Right lobe of liver (tissue), 6 donors: ENCODE data around the gene DYSF. TPM values are rescaled to one million over a fixed set of nuclear protein-coding genes. Genes with fewer than 3 reads are reported as not detected.
"Not testable (repeated sequence)": the region's sequence is repeated elsewhere in the genome, so short reads cannot be mapped to it uniquely, and the experiment has no call there.

Experiments used
- ATAC-seq, 4 donors: fragments of 200-7000 bp; cut with Tn5 transposase; one replicate each; pipeline ENCODE4 v1.9.1; 2020; ENCODE audit warnings: mild to moderate bottlenecking in 4 of 4, moderate library complexity in 4 of 4
- DNase-seq, 3 donors: peaks; one replicate each; pipeline ENCODE4 v3.0.0-alpha.2; 2020
- H3K27ac ChIP-seq, 3 donors: fragments of 200-600 bp; one replicate each; pipeline ENCODE4 v1.8.0; 2022
- H3K27me3 ChIP-seq, 2 donors: fragments of 200-600 bp; one replicate each; pipeline ENCODE4 v1.8.0; 2022
- H3K36me3 ChIP-seq, 4 donors: fragments of 200-600 bp; sonication (generic) in 1 of 4; one replicate each; pipeline versions ENCODE4 v1.5.1 to v1.8.0; 2017 to 2022; ENCODE audit warnings: control low read depth in 1 of 4
- H3K4me1 ChIP-seq, 4 donors: fragments of 200-600 bp; sonication (generic) in 1 of 4; one replicate each; pipeline versions ENCODE4 v1.5.1 to v1.8.0; 2017 to 2022; ENCODE audit warnings: control low read depth in 1 of 4
- H3K4me3 ChIP-seq, 3 donors: fragments of 200-600 bp; one replicate each; pipeline ENCODE4 v1.8.0; 2022
- H3K9me3 ChIP-seq, 4 donors: fragments of 200-600 bp; sonication (generic) in 1 of 4; one replicate each; pipeline versions ENCODE4 v1.5.1 to v1.8.0; 2017 to 2022; ENCODE audit warnings: control low read depth in 1 of 4
- POLR2A ChIP-seq: fragments of 450-650 bp; IDR thresholded peaks from one replicate; pipeline ENCODE4 v1.6.1; 2017; ENCODE audit warnings: antibody characterized with exemption, mild to moderate bottlenecking
- WGBS: methylation state at CpG from one replicate; pipeline ENCODE4 v1.1.6; 2018; ENCODE audit warnings: low coverage, low lambda C conversion rate; ENCODE audit not compliant: insufficient coverage; ENCODE audit errors: missing lambda C conversion rate; 5-methylcytosine and 5-hydroxymethylcytosine counted together
- intact Hi-C, 2 donors: fragments of 100-400 bp; cut with DNase I; formaldehyde crosslinking; loops; one replicate each; pipeline versions ENCODE4 v1.11.2 to v1.14.1; 2022
- total RNA-seq, 6 experiments: library from RNA; depleted of rRNA in 2 of 6; stranded (reverse); fragments of >200 nt in 2 of 6; fragmentation: NEBNext Ultra II Directional in 3 of 6; extraction: Animal tissue kit (Norgen Biotek cat#: 25700) in 3 of 6; gene quantifications; one replicate each; pipeline versions ENCODE4 v1.1.0 to v1.2.4, GENCODE V29; 2016 to 2023
- TF ChIP-seq, protein P1 (sequence below), 4 donors: fragments of 200-600 bp in 3 of 4; fragments of 450-650 bp in 1 of 4; IDR thresholded peaks; one replicate each; pipeline versions ENCODE4 v1.5.1 to v1.8.0; 2016 to 2022; ENCODE audit warnings: antibody characterized with exemption in 4 of 4, mild to moderate bottlenecking in 2 of 4
- donor health status: DM: no; HTN: yes; CAD: no.
- donor health status: DM: no; HTN: no; CAD: no.
- donor health status: DM: no; HTN: no; CAD: no.
- donor health status: DM: no; HTN: yes; CAD: no.
- donor health status: DM: no; HTN: yes; CAD: no.

DYSF gene
- total RNA-seq, 6 experiments from 2014 or later = 21.8 to 55.0 (median 32.9) TPM

- H3K9me3 ChIP-seq = no peaks in the 10 kb centered on the region
- H3K27me3 ChIP-seq = no peaks in the 10 kb centered on the region
- intact Hi-C loops = no loop called here
- no peaks in the 10 kb centered on the region for H3K4me1 ChIP-seq
- ATAC-seq (no peak), DNase-seq (no peak)
- TF ChIP-seq, protein P1, sequence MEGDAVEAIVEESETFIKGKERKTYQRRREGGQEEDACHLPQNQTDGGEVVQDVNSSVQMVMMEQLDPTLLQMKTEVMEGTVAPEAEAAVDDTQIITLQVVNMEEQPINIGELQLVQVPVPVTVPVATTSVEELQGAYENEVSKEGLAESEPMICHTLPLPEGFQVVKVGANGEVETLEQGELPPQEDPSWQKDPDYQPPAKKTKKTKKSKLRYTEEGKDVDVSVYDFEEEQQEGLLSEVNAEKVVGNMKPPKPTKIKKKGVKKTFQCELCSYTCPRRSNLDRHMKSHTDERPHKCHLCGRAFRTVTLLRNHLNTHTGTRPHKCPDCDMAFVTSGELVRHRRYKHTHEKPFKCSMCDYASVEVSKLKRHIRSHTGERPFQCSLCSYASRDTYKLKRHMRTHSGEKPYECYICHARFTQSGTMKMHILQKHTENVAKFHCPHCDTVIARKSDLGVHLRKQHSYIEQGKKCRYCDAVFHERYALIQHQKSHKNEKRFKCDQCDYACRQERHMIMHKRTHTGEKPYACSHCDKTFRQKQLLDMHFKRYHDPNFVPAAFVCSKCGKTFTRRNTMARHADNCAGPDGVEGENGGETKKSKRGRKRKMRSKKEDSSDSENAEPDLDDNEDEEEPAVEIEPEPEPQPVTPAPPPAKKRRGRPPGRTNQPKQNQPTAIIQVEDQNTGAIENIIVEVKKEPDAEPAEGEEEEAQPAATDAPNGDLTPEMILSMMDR (IDR thresholded peaks at IDR 0.05) = no peak
- TF ChIP-seq POLR2A = no peak
- no peak overlapping the region for H3K4me3 ChIP-seq
- H3K36me3 ChIP-seq = no peaks in the 10 kb centered on the region
- 86% methylated on average over 2 of the region's 2 CpGs for WGBS
- no peak overlapping the region for H3K27ac ChIP-seq
Observed at GRCh38 chr2:71484354-71484753, 31.0 kb downstream of the DYSF start.

DNA sequence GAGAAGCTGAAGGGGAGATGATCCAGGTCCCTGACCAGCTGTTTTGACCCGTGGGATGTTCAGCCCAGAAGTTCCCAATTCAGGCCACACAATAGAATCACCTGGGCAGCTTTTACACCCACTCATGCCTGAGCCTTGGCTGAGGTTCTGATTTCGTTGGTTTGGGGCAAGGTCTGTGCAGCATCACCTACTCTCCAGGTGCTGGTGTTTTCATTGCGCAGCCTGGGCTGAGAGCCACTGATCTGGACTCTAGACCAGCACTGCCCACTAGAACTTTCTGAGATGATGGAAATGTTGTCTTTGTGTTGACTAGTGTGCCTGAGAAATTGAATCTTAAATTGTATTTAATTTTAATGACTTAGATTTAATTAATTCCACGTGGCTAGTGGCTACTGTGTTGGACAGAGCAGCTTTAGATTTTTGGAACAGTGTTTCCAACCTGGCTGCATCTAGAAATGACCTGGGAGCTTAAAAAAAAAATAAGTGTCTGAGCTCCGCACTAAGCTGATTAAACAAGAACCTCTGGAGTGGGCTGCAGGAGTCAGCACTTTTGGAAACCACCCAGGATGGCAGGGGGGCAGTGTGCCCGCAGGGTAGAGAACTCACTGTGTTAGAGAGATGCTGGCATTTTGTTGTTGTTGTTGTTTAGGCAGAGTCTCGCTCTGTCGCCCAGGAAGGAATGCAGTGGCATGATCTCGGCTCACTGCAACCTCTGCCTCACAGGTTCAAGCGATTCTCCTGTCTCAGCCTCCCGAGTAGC, 33.7 kb downstream of the DYSF start:
- H3K4me1 ChIP-seq = peaks cover 0 to 3% (median 0%) of the 10 kb centered on the region in 4 donors

GRCh38 chr2:71491551-71491950, 38.2 kb downstream of the DYSF start:
- H3K36me3 ChIP-seq, H3K9me3 ChIP-seq, intact Hi-C loops, H3K4me1 ChIP-seq, H3K27me3 ChIP-seq, H3K4me3 ChIP-seq, DNase-seq, H3K27ac ChIP-seq, ATAC-seq: not testable (repeated sequence)
- WGBS = 83% methylated on average over 3 of the region's 3 CpGs

More for the DNA sequence above, 33.7 kb downstream of the DYSF start:
- peaks cover 0 to 4% (median 0%) of the 10 kb centered on the region in 4 donors for H3K36me3 ChIP-seq
- no peak overlapping the region for H3K4me3 ChIP-seq
- ATAC-seq (no peak), DNase-seq (no peak)
- no peaks in the 10 kb centered on the region for H3K27me3 ChIP-seq
- intact Hi-C loops = no loop called here
- H3K9me3 ChIP-seq = no peaks in the 10 kb centered on the region
- WGBS = 73% methylated on average over 5 of the region's 11 CpGs
- H3K27ac ChIP-seq = no peak overlapping the region
- TF ChIP-seq, protein P1 (IDR thresholded peaks at IDR 0.05) = no peak
- no peak for TF ChIP-seq POLR2A

GRCh38 chr2:71492112-71492511, 38.8 kb downstream of the DYSF start:
- peaks cover 0 to 4% (median 0%) of the 10 kb centered on the region in 4 donors for H3K36me3 ChIP-seq
- ATAC-seq (peak; percentile 46 to 74 (median 60)), DNase-seq (peak in 1 of 3 donors; percentile 39)
- no peaks in the 10 kb centered on the region for H3K27me3 ChIP-seq
- intact Hi-C loops = no loop called here
- TF ChIP-seq POLR2A = no peak
- TF ChIP-seq, protein P1 (IDR thresholded peaks at IDR 0.05) = no peak
- H3K9me3 ChIP-seq = no peaks in the 10 kb centered on the region
- WGBS = 68% methylated on average over 5 of the region's 6 CpGs
- H3K27ac ChIP-seq = no peak overlapping the region
- H3K4me1 ChIP-seq = peaks cover 0 to 3% (median 0%) of the 10 kb centered on the region in 4 donors
- H3K4me3 ChIP-seq = no peak overlapping the region

- TF ChIP-seq POLR2A = no peak
- TF ChIP-seq, protein P1 (IDR thresholded peaks at IDR 0.05) = no peak
Observed at GRCh38 chr2:71494091-71494490, 40.7 kb downstream of the DYSF start.

More at GRCh38 chr2:71494091-71494490, 40.7 kb downstream of the DYSF start:
- intact Hi-C loops = no loop called here
- Histone ChIP-seq H3K27me3 (no peaks in the 10 kb centered on the region), H3K4me3 (no peak overlapping the region), H3K36me3 (peaks cover 0 to 4% (median 0%) of the 10 kb centered on the region in 4 donors), H3K4me1 (peaks cover 0 to 3% (median 0%) of the 10 kb centered on the region in 4 donors), H3K9me3 (no peaks in the 10 kb centered on the region), H3K27ac (no peak overlapping the region)
- 96% methylated on average over 4 of the region's 4 CpGs for WGBS
- DNase-seq (no peak), ATAC-seq (no peak)
